ENCODE measurements around the gene MOB3A. TPM values are rescaled to one million over a fixed set of nuclear protein-coding genes. Genes with fewer than 3 reads are reported as not detected.

MOB3A gene
- total and polyA plus RNA-seq, 10 of the 15 experiments (the other 5 are each of a cell fraction or from before 2014, with no cell fraction given): 7.5 to 229 (median 79.4) TPM

DNA sequence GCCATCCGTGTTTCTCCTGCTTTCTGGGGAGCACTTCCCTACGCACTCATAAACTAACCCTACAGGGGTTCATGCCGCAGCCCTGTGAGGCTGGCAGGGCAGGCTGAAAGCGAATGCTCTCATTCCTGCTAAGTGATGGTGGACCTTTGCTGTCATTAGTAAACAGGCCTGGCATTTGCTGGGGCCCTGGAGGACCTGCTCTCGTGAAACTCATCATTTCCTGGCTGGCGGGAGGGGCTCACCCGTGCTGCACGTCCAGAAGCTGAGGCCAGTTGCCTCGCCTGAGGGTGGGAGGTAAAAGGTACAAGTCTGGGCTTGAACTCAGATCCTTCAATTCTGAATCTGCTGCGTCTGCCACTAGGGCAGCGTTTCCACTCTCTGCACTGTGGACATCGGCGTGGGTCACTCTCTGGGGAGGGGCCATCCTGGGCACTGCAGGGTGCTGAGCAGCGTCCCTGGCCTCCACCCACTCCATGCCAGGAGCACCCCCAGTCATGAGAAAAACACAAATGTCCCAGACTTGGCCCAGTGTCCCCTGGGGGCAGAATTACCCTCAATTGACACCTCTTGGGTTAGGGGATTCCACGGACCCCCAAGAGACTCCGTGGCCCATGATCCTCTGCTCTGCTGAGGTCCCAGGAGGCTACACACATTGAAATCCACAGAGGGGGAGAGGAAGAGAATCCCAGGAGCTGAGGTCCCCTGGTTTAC, 7.0 kb downstream of the MOB3A start (continued):
- TF ChIP-seq, protein P1, sequence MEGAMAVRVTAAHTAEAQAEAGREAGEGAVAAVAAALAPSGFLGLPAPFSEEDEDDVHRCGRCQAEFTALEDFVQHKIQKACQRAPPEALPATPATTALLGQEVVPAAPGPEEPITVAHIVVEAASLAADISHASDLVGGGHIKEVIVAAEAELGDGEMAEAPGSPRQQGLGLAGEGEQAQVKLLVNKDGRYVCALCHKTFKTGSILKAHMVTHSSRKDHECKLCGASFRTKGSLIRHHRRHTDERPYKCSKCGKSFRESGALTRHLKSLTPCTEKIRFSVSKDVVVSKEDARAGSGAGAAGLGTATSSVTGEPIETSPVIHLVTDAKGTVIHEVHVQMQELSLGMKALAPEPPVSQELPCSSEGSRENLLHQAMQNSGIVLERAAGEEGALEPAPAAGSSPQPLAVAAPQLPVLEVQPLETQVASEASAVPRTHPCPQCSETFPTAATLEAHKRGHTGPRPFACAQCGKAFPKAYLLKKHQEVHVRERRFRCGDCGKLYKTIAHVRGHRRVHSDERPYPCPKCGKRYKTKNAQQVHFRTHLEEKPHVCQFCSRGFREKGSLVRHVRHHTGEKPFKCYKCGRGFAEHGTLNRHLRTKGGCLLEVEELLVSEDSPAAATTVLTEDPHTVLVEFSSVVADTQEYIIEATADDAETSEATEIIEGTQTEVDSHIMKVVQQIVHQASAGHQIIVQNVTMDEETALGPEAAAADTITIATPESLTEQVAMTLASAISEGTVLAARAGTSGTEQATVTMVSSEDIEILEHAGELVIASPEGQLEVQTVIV (IDR thresholded peaks at IDR 0.05; ENCODE audit: borderline replicate concordance, partially characterized antibody): no peak
- TF ChIP-seq ZBED1 (IDR thresholded peaks at IDR 0.05; ENCODE audit: borderline replicate concordance) (peak; percentile 57; the same call in 1 of the 2 replicates), TCF7 (IDR thresholded peaks at IDR 0.05; ENCODE audit: borderline replicate concordance) (no peak), RAD51 (IDR thresholded peaks at IDR 0.05) (no peak), RB1 (IDR thresholded peaks at IDR 0.05; ENCODE audit: borderline replicate concordance) (peak; percentile 77; the same call in 1 of the 2 replicates), WRNIP1 (IDR thresholded peaks at IDR 0.05; ENCODE audit: borderline replicate concordance, low read depth, low read length) (0 out of 2 replicates have a peak, but pooled peaks have one; percentile 46), DPF2 (IDR thresholded peaks at IDR 0.05) (peak; percentile 51), RCOR1 (conservative IDR thresholded peaks at IDR 0.05; ENCODE audit: low read depth, low read length) (no peak), SREBF2 (IDR thresholded peaks at IDR 0.05; ENCODE audit: low read length) (no peak), CREM (IDR thresholded peaks at IDR 0.05; ENCODE audit: low read depth) (peak; percentile 64), IKZF2 (IDR thresholded peaks at IDR 0.05) (no peak; a peak in 2 of 4 replicates), NFYB (IDR thresholded peaks at IDR 0.05; ENCODE audit: insufficient read depth, low read depth, low read length) (no peak), CREB1 (IDR thresholded peaks at IDR 0.05; ENCODE audit: low read depth) (peak; percentile 56), NR2C2 (IDR thresholded peaks at IDR 0.05; ENCODE audit: borderline replicate concordance, control insufficient read depth, insufficient read length, low read depth) (no peak), EZH2 (IDR thresholded peaks at IDR 0.05; ENCODE audit: borderline replicate concordance, control insufficient read depth, low read depth, low read length) (no peak)
- TF ChIP-seq, protein P2, sequence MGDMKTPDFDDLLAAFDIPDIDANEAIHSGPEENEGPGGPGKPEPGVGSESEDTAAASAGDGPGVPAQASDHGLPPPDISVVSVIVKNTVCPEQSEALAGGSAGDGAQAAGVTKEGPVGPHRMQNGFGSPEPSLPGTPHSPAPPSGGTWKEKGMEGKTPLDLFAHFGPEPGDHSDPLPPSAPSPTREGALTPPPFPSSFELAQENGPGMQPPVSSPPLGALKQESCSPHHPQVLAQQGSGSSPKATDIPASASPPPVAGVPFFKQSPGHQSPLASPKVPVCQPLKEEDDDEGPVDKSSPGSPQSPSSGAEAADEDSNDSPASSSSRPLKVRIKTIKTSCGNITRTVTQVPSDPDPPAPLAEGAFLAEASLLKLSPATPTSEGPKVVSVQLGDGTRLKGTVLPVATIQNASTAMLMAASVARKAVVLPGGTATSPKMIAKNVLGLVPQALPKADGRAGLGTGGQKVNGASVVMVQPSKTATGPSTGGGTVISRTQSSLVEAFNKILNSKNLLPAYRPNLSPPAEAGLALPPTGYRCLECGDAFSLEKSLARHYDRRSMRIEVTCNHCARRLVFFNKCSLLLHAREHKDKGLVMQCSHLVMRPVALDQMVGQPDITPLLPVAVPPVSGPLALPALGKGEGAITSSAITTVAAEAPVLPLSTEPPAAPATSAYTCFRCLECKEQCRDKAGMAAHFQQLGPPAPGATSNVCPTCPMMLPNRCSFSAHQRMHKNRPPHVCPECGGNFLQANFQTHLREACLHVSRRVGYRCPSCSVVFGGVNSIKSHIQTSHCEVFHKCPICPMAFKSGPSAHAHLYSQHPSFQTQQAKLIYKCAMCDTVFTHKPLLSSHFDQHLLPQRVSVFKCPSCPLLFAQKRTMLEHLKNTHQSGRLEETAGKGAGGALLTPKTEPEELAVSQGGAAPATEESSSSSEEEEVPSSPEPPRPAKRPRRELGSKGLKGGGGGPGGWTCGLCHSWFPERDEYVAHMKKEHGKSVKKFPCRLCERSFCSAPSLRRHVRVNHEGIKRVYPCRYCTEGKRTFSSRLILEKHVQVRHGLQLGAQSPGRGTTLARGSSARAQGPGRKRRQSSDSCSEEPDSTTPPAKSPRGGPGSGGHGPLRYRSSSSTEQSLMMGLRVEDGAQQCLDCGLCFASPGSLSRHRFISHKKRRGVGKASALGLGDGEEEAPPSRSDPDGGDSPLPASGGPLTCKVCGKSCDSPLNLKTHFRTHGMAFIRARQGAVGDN (IDR thresholded peaks at IDR 0.05): peak; percentile 96
- TF ChIP-seq, protein P3, sequence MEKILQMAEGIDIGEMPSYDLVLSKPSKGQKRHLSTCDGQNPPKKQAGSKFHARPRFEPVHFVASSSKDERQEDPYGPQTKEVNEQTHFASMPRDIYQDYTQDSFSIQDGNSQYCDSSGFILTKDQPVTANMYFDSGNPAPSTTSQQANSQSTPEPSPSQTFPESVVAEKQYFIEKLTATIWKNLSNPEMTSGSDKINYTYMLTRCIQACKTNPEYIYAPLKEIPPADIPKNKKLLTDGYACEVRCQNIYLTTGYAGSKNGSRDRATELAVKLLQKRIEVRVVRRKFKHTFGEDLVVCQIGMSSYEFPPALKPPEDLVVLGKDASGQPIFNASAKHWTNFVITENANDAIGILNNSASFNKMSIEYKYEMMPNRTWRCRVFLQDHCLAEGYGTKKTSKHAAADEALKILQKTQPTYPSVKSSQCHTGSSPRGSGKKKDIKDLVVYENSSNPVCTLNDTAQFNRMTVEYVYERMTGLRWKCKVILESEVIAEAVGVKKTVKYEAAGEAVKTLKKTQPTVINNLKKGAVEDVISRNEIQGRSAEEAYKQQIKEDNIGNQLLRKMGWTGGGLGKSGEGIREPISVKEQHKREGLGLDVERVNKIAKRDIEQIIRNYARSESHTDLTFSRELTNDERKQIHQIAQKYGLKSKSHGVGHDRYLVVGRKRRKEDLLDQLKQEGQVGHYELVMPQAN (conservative IDR thresholded peaks at IDR 0.05): 0 out of 2 replicates have a peak, but pooled peaks have one; percentile 38
- TF ChIP-seq, protein P4, sequence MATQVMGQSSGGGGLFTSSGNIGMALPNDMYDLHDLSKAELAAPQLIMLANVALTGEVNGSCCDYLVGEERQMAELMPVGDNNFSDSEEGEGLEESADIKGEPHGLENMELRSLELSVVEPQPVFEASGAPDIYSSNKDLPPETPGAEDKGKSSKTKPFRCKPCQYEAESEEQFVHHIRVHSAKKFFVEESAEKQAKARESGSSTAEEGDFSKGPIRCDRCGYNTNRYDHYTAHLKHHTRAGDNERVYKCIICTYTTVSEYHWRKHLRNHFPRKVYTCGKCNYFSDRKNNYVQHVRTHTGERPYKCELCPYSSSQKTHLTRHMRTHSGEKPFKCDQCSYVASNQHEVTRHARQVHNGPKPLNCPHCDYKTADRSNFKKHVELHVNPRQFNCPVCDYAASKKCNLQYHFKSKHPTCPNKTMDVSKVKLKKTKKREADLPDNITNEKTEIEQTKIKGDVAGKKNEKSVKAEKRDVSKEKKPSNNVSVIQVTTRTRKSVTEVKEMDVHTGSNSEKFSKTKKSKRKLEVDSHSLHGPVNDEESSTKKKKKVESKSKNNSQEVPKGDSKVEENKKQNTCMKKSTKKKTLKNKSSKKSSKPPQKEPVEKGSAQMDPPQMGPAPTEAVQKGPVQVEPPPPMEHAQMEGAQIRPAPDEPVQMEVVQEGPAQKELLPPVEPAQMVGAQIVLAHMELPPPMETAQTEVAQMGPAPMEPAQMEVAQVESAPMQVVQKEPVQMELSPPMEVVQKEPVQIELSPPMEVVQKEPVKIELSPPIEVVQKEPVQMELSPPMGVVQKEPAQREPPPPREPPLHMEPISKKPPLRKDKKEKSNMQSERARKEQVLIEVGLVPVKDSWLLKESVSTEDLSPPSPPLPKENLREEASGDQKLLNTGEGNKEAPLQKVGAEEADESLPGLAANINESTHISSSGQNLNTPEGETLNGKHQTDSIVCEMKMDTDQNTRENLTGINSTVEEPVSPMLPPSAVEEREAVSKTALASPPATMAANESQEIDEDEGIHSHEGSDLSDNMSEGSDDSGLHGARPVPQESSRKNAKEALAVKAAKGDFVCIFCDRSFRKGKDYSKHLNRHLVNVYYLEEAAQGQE (IDR thresholded peaks at IDR 0.05; ENCODE audit: low read depth, low read length): no peak

All from GM12878 (cell line).